ENCODE results near the gene NEU1. TPM values are rescaled to one million over a fixed set of nuclear protein-coding genes. Genes with fewer than 3 reads are reported as not detected.

The NEU1 gene
- total and polyA plus RNA-seq, 8 donors: 11.3 to 60.7 (median 23.6) TPM

- H3K27ac ChIP-seq: peak overlapping the region in 1 of 5 donors; percentile 14
- intact Hi-C loops (cut with DNase I; ENCODE audit: low total_unique reads): no loop called here
- TF ChIP-seq EP300 (IDR thresholded peaks at IDR 0.05): no peak
- TF ChIP-seq POLR2A (IDR thresholded peaks at IDR 0.05): no peak
- no peak for TF ChIP-seq POLR2AphosphoS5 (IDR thresholded peaks at IDR 0.05)
- no peak for TF ChIP-seq CTCF (IDR thresholded peaks at IDR 0.05)
- H3K4me3 ChIP-seq: no peak overlapping the region
- no peak for DNase-seq
- H3K36me3 ChIP-seq: peaks cover 0 to 5% (median under 1%) of the 10 kb centered on the region in 4 donors
- WGBS, 5 donors: 24 to 58% (median 26%) methylated on average over 2 of the region's 2 CpGs
- H3K9me3 ChIP-seq: no peaks in the 10 kb centered on the region
- H3K4me1 ChIP-seq: no peaks in the 10 kb centered on the region
- no peaks in the 10 kb centered on the region for H3K27me3 ChIP-seq
Measured at GRCh38 chr6:31851485-31851832, 11.2 kb downstream of the NEU1 start.

GRCh38 chr6:31850765-31851484 is 11.7 kb downstream of the NEU1 start:
- 89 to 97% (median 97%) methylated on average over 2 of the region's 2 CpGs for WGBS, 5 donors
- Histone ChIP-seq H3K9me3 (no peaks in the 10 kb centered on the region), H3K27me3 (no peaks in the 10 kb centered on the region), H3K4me3 (no peak overlapping the region), H3K36me3 (peaks cover 0 to 4% (median 0%) of the 10 kb centered on the region in 4 donors), H3K4me1 (no peaks in the 10 kb centered on the region), H3K27ac (peak overlapping the region in 1 of 5 donors; percentile 14)
- no peak for DNase-seq
- intact Hi-C loops (cut with DNase I; ENCODE audit: low total_unique reads): no loop called here
- TF ChIP-seq POLR2AphosphoS5 (IDR thresholded peaks at IDR 0.05): no peak
- TF ChIP-seq EP300 (IDR thresholded peaks at IDR 0.05): no peak
- TF ChIP-seq CTCF (IDR thresholded peaks at IDR 0.05): no peak
- no peak for TF ChIP-seq POLR2A (IDR thresholded peaks at IDR 0.05)

- intact Hi-C loops (cut with DNase I; ENCODE audit: low total_unique reads): no loop called here
- TF ChIP-seq EP300 (IDR thresholded peaks at IDR 0.05) (no peak), CTCF (IDR thresholded peaks at IDR 0.05) (no peak), POLR2AphosphoS5 (IDR thresholded peaks at IDR 0.05) (no peak), POLR2A (IDR thresholded peaks at IDR 0.05) (no peak)
- H3K4me1 ChIP-seq: peaks cover 0 to 12% (median 0%) of the 10 kb centered on the region in 4 donors
- 85 to 94% (median 85%) methylated on average over 2 of the region's 2 CpGs for WGBS, 5 donors
- no peaks in the 10 kb centered on the region for H3K27me3 ChIP-seq
- H3K9me3 ChIP-seq: no peaks in the 10 kb centered on the region
- peaks cover 0 to 7% (median 1%) of the 10 kb centered on the region in 4 donors for H3K36me3 ChIP-seq
- no peak overlapping the region for H3K4me3 ChIP-seq
- no peak for DNase-seq
- no peak overlapping the region for H3K27ac ChIP-seq
Measured at GRCh38 chr6:31847276-31847978, 15.2 kb downstream of the NEU1 start.

- H3K36me3 ChIP-seq: peaks cover 11 to 33% (median 26%) of the 10 kb centered on the region in 4 donors
- intact Hi-C loops (cut with DNase I; ENCODE audit: low total_unique reads): no loop called here
- TF ChIP-seq POLR2A (IDR thresholded peaks at IDR 0.05) (no peak), EP300 (IDR thresholded peaks at IDR 0.05) (no peak), POLR2AphosphoS5 (IDR thresholded peaks at IDR 0.05) (no peak), CTCF (IDR thresholded peaks at IDR 0.05) (no peak)
- H3K27me3 ChIP-seq: no peaks in the 10 kb centered on the region
- no peak overlapping the region for H3K27ac ChIP-seq
- peaks cover 0 to 17% (median 0%) of the 10 kb centered on the region in 4 donors for H3K4me1 ChIP-seq
- 80 to 94% (median 84%) methylated on average over 3 of the region's 3 CpGs for WGBS, 5 donors
- no peak for DNase-seq
- H3K4me3 ChIP-seq: no peak overlapping the region
- H3K9me3 ChIP-seq: no peaks in the 10 kb centered on the region
Measured at GRCh38 chr6:31844507-31844906, 18.1 kb downstream of the NEU1 start.
